ENCODE results near the gene RPS5.
A peak's percentile ranks its signal among the peaks of the same experiment; 100 is the strongest.
"Not testable (repeated sequence)": the region's sequence is repeated elsewhere in the genome, so short reads cannot be mapped to it uniquely, and the experiment has no call there.

The RPS5 gene

GRCh38 chr19:58356766-58357480, 30.1 kb upstream of the RPS5 start:
- DNase-seq = no peak

GRCh38 chr19:58357481-58358145, 29.5 kb upstream of the RPS5 start:
- no peak for DNase-seq

- DNase-seq = peak; percentile 62 to 77
These were observed 25.2 kb upstream of the RPS5 start for GRCh38 chr19:58361900-58362271.

- peak; percentile 95 to 96 for DNase-seq
These were observed 24.6 kb upstream of the RPS5 start, which contains the start of gene ZNF497 for GRCh38 chr19:58362272-58362994. Gene ZNF497, minus strand, starts transcription at chr19:58362751. Its CDS starts 5,116 bp downstream, at chr19:58357635.

- peak; percentile 38 to 61 for DNase-seq
These were observed 22.9 kb upstream of the RPS5 start for GRCh38 chr19:58364146-58364545.

GRCh38 chr19:58366585-58367430, 20.3 kb upstream of the RPS5 start:
- no peak for DNase-seq

- no peak for DNase-seq
These were observed 19.2 kb upstream of the RPS5 start for GRCh38 chr19:58367698-58368454.

GRCh38 chr19:58368561-58369360, 18.3 kb upstream of the RPS5 start:
- DNase-seq = no peak

- DNase-seq = no peak
These were observed 14.5 kb upstream of the RPS5 start for GRCh38 chr19:58372311-58373133.

- no peak for DNase-seq
These were observed 12.9 kb upstream of the RPS5 start for GRCh38 chr19:58374200-58374599.

GRCh38 chr19:58376724-58377123, 10.3 kb upstream of the RPS5 start:
- DNase-seq = not testable (repeated sequence)

- DNase-seq = no peak
These were observed 7.8 kb upstream of the RPS5 start for GRCh38 chr19:58379246-58379645.

GRCh38 chr19:58380037-58380661, 6.9 kb upstream of the RPS5 start:
- DNase-seq = no peak

GRCh38 chr19:58380662-58381459, 6.2 kb upstream of the RPS5 start, which contains the start of gene ZNF837:
Gene ZNF837, minus strand, starts transcription at chr19:58381030. Its CDS starts 11,698 bp downstream, at chr19:58369332.
- peak; percentile 100 for DNase-seq

- no peak for DNase-seq
These were observed 5.4 kb upstream of the RPS5 start for GRCh38 chr19:58381460-58382212.

- no peak for DNase-seq
These were observed 4.0 kb upstream of the RPS5 start for GRCh38 chr19:58382997-58383603.

- no peak for DNase-seq
These were observed 1.7 kb upstream of the RPS5 start for GRCh38 chr19:58385313-58385890.
